HUES64 (cell line): ENCODE data around the gene RALGPS1.
"Not testable (repeated sequence)": the region's sequence is repeated elsewhere in the genome, so short reads cannot be mapped to it uniquely, and the experiment has no call there.

Source experiments
- H3K27ac ChIP-seq: 2 replicates; pipeline ENCODE4 v1.7.0; 2013; ENCODE audit warnings: low read depth, low read length, inconsistent platforms
- H3K27me3 ChIP-seq: 2 replicates; pipeline ENCODE4 v1.6.1; 2013; ENCODE audit warnings: mild to moderate bottlenecking, low read length; ENCODE audit not compliant: insufficient read depth
- H3K36me3 ChIP-seq: 2 replicates; pipeline ENCODE4 v1.6.1; 2013; ENCODE audit warnings: mild to moderate bottlenecking, low read length; ENCODE audit not compliant: insufficient read depth
- H3K4me1 ChIP-seq: 2 replicates; pipeline ENCODE4 v1.6.1; 2013; ENCODE audit warnings: mild to moderate bottlenecking, low read length, moderate library complexity; ENCODE audit not compliant: insufficient read depth
- H3K4me3 ChIP-seq: 2 replicates; pipeline ENCODE4 v1.5.1; 2013; ENCODE audit warnings: mild to moderate bottlenecking, low read length, moderate library complexity
- H3K9ac ChIP-seq: 2 replicates; pipeline ENCODE4 v1.6.1; 2013; ENCODE audit warnings: mild to moderate bottlenecking, low read depth, low read length
- H3K9me3 ChIP-seq: 2 replicates; pipeline ENCODE4 v1.6.1; 2013; ENCODE audit warnings: low read depth, low read length; ENCODE audit not compliant: insufficient read depth
- WGBS: fragments of 150-250, 120-280 bp; methylation state at CpG from one replicate; pipeline ENCODE4 v1.1.7; 2013; ENCODE audit warnings: missing lambda C conversion rate; 5-methylcytosine and 5-hydroxymethylcytosine counted together

The RALGPS1 gene

GRCh38 chr9:127168756-127169574, 254.4 kb downstream of the RALGPS1 start:
- H3K4me3 ChIP-seq = no peak overlapping the region
- WGBS = 91% methylated on average over 10 of the region's 10 CpGs
- H3K27me3 ChIP-seq = no peaks in the 10 kb centered on the region
- peaks cover 8% of the 10 kb centered on the region; the same call in 1 of the 2 replicates for H3K4me1 ChIP-seq
- no peak overlapping the region for H3K9ac ChIP-seq
- no peaks in the 10 kb centered on the region for H3K9me3 ChIP-seq
- no peak overlapping the region for H3K27ac ChIP-seq
- no peaks in the 10 kb centered on the region for H3K36me3 ChIP-seq

- no peak overlapping the region for H3K9ac ChIP-seq
- no peaks in the 10 kb centered on the region for H3K9me3 ChIP-seq
- no peak overlapping the region for H3K27ac ChIP-seq
- no peaks in the 10 kb centered on the region for H3K36me3 ChIP-seq
- no peaks in the 10 kb centered on the region for H3K27me3 ChIP-seq
- peaks cover 8% of the 10 kb centered on the region; the same call in 1 of the 2 replicates for H3K4me1 ChIP-seq
- WGBS = 93% methylated on average over 5 of the region's 5 CpGs
- H3K4me3 ChIP-seq = no peak overlapping the region
Measured at GRCh38 chr9:127169575-127169883, 254.9 kb downstream of the RALGPS1 start.

- Histone ChIP-seq H3K4me3 (no peak overlapping the region), H3K27me3 (no peaks in the 10 kb centered on the region), H3K36me3 (no peaks in the 10 kb centered on the region), H3K9ac (no peak overlapping the region), H3K27ac (no peak overlapping the region), H3K4me1 (peaks cover 7% of the 10 kb centered on the region; the same call in 1 of the 2 replicates), H3K9me3 (no peaks in the 10 kb centered on the region)
- 93% methylated on average over 4 of the region's 4 CpGs for WGBS
Measured at GRCh38 chr9:127170103-127170502, 255.5 kb downstream of the RALGPS1 start.

- peaks cover 1% of the 10 kb centered on the region; the same call in 1 of the 2 replicates for H3K4me1 ChIP-seq
- H3K27me3 ChIP-seq = no peaks in the 10 kb centered on the region
- no peaks in the 10 kb centered on the region for H3K9me3 ChIP-seq
- H3K9ac ChIP-seq = no peak overlapping the region
- no peak overlapping the region for H3K27ac ChIP-seq
- H3K36me3 ChIP-seq = no peaks in the 10 kb centered on the region
- WGBS = 92% methylated on average over 2 of the region's 2 CpGs
- H3K4me3 ChIP-seq = no peak overlapping the region
Measured at GRCh38 chr9:127170652-127171051, 256.1 kb downstream of the RALGPS1 start.

GRCh38 chr9:127171348-127171747, 256.8 kb downstream of the RALGPS1 start:
- H3K36me3 ChIP-seq, H3K4me3 ChIP-seq, H3K4me1 ChIP-seq, H3K9me3 ChIP-seq, H3K9ac ChIP-seq, H3K27ac ChIP-seq, H3K27me3 ChIP-seq: not testable (repeated sequence)
- 93% methylated on average over 9 of the region's 9 CpGs for WGBS

- no peaks in the 10 kb centered on the region for H3K36me3 ChIP-seq
- H3K9ac ChIP-seq = no peak overlapping the region
- no peaks in the 10 kb centered on the region for H3K4me1 ChIP-seq
- no peaks in the 10 kb centered on the region for H3K9me3 ChIP-seq
- H3K27me3 ChIP-seq = no peaks in the 10 kb centered on the region
- H3K4me3 ChIP-seq = no peak overlapping the region
- 93% methylated on average over 12 of the region's 12 CpGs for WGBS
- no peak overlapping the region for H3K27ac ChIP-seq
Measured at GRCh38 chr9:127172066-127172707, 257.6 kb downstream of the RALGPS1 start.

- Histone ChIP-seq H3K27me3 (no peaks in the 10 kb centered on the region), H3K9me3 (no peaks in the 10 kb centered on the region), H3K9ac (no peak overlapping the region), H3K36me3 (no peaks in the 10 kb centered on the region), H3K4me1 (no peaks in the 10 kb centered on the region), H3K27ac (no peak overlapping the region), H3K4me3 (no peak overlapping the region)
- WGBS = 92% methylated on average over 4 of the region's 4 CpGs
Measured at GRCh38 chr9:127173063-127173462, 258.5 kb downstream of the RALGPS1 start.

GRCh38 chr9:127174386-127175318, 260.1 kb downstream of the RALGPS1 start:
- Histone ChIP-seq H3K36me3 (no peaks in the 10 kb centered on the region), H3K4me1 (no peaks in the 10 kb centered on the region), H3K9ac (no peak overlapping the region), H3K4me3 (no peak overlapping the region), H3K9me3 (no peaks in the 10 kb centered on the region), H3K27ac (no peak overlapping the region), H3K27me3 (no peaks in the 10 kb centered on the region)
- WGBS = 92% methylated on average over 12 of the region's 12 CpGs

- H3K4me3 ChIP-seq = no peak overlapping the region
- H3K27ac ChIP-seq = no peak overlapping the region
- no peak overlapping the region for H3K9ac ChIP-seq
- WGBS = 95% methylated on average over 7 of the region's 7 CpGs
- H3K27me3 ChIP-seq = no peaks in the 10 kb centered on the region
- H3K4me1 ChIP-seq = no peaks in the 10 kb centered on the region
- H3K9me3 ChIP-seq = no peaks in the 10 kb centered on the region
- H3K36me3 ChIP-seq = no peaks in the 10 kb centered on the region
Measured at GRCh38 chr9:127175319-127175715, 260.7 kb downstream of the RALGPS1 start.

GRCh38 chr9:127175764-127176163, 261.2 kb downstream of the RALGPS1 start:
- WGBS = 95% methylated on average over 6 of the region's 6 CpGs
- no peaks in the 10 kb centered on the region for H3K9me3 ChIP-seq
- no peaks in the 10 kb centered on the region for H3K36me3 ChIP-seq
- no peak overlapping the region for H3K4me3 ChIP-seq
- H3K4me1 ChIP-seq = no peaks in the 10 kb centered on the region
- no peak overlapping the region for H3K9ac ChIP-seq
- no peak overlapping the region for H3K27ac ChIP-seq
- H3K27me3 ChIP-seq = no peaks in the 10 kb centered on the region

- no peak overlapping the region for H3K4me3 ChIP-seq
- H3K9ac ChIP-seq = no peak overlapping the region
- H3K27me3 ChIP-seq = no peaks in the 10 kb centered on the region
- H3K4me1 ChIP-seq = no peaks in the 10 kb centered on the region
- 93% methylated on average over 3 of the region's 3 CpGs for WGBS
- H3K27ac ChIP-seq = no peak overlapping the region
- H3K36me3 ChIP-seq = no peaks in the 10 kb centered on the region
- no peaks in the 10 kb centered on the region for H3K9me3 ChIP-seq
Measured at GRCh38 chr9:127176631-127177030, 262.0 kb downstream of the RALGPS1 start.
